Measurements from ENCODE around the gene LIF.

The LIF gene

GRCh38 chr22:30262917-30263741, 16.6 kb upstream of the LIF start:
- DNase-seq = peak; percentile 72

- DNase-seq = no peak
These were observed 15.6 kb upstream of the LIF start for GRCh38 chr22:30262112-30262511.

GRCh38 chr22:30261134-30261533, 14.6 kb upstream of the LIF start:
- no peak for DNase-seq

GRCh38 chr22:30260682-30261081, 14.1 kb upstream of the LIF start:
- no peak for DNase-seq

GRCh38 chr22:30260276-30260675, 13.7 kb upstream of the LIF start:
- no peak for DNase-seq

- no peak for DNase-seq
These were observed 7.8 kb upstream of the LIF start for GRCh38 chr22:30254314-30254713.

- DNase-seq = peak; percentile 84
These were observed 6.8 kb upstream of the LIF start for GRCh38 chr22:30253205-30253852.

- DNase-seq = no peak
These were observed 6.0 kb upstream of the LIF start for GRCh38 chr22:30252411-30253204.

GRCh38 chr22:30251711-30252110, 5.2 kb upstream of the LIF start:
- peak; percentile 15 for DNase-seq

GRCh38 chr22:30250661-30251267, 4.2 kb upstream of the LIF start:
- no peak for DNase-seq

GRCh38 chr22:30250039-30250565, 3.5 kb upstream of the LIF start:
- DNase-seq = no peak

- no peak for DNase-seq
These were observed 2.8 kb upstream of the LIF start for GRCh38 chr22:30249049-30250038.

GRCh38 chr22:30248484-30248883, 1.9 kb upstream of the LIF start:
- DNase-seq = no peak

GRCh38 chr22:30247974-30248373, 1.4 kb upstream of the LIF start:
- no peak for DNase-seq

GRCh38 chr22:30247561-30247960, 1.0 kb upstream of the LIF start:
- DNase-seq = no peak

GRCh38 chr22:30246814-30247376, 336 bp upstream of the LIF start:
- DNase-seq = no peak

- DNase-seq = peak; percentile 27
These were observed 1.2 kb downstream of the LIF start for GRCh38 chr22:30245181-30245984.

- DNase-seq = no peak
These were observed 1.9 kb downstream of the LIF start for GRCh38 chr22:30244641-30245040.

GRCh38 chr22:30244066-30244465, 2.5 kb downstream of the LIF start:
- DNase-seq = no peak

- DNase-seq = no peak
These were observed 2.9 kb downstream of the LIF start for GRCh38 chr22:30243661-30244060.
